ENCODE results near the gene SAP30BP. TPM values are rescaled to one million over a fixed set of nuclear protein-coding genes. Genes with fewer than 3 reads are reported as not detected.

Gene SAP30BP
- total RNA-seq, 1 experiment from 2014 or later: 89.7 TPM

GRCh38 chr17:75626496-75627038 lies 40.6 kb upstream of the SAP30BP start:
- WGBS (ENCODE audit: extremely low coverage, insufficient read length, low lambda C conversion rate): no CpG with 5 or more reads among the region's 11 CpGs
- Mint-ChIP-seq H3K36me3 (ENCODE audit: insufficient read depth in 1 of 3, low read depth in 3 of 3) (peaks cover 0 to 15% (median 2%) of the 10 kb centered on the region in 3 experiments; a peak in 4 of 7 replicates), H3K4me3 (no peak overlapping the region), H3K27ac (no peak overlapping the region), H3K4me1 (no peaks in the 10 kb centered on the region), H3K27me3 (ENCODE audit: low read depth) (peaks cover 8% of the 10 kb centered on the region), H3K9me3 (no peaks in the 10 kb centered on the region)
- DNase-seq: no peak
- no peak overlapping the region for H2BK5ac ChIP-seq (ENCODE audit: insufficient read length, low read length)
- H3K18ac ChIP-seq (ENCODE audit: insufficient read length, low read depth, low read length): no peak overlapping the region
- H4K20me1 ChIP-seq (ENCODE audit: control insufficient read depth, insufficient read depth, insufficient read length): no peaks in the 10 kb centered on the region
- H3K23ac ChIP-seq (ENCODE audit: insufficient read length, low read depth, low read length): no peak overlapping the region
- no peak overlapping the region for H2AK5ac ChIP-seq (ENCODE audit: insufficient read length, low read length)
- H3K9ac ChIP-seq (ENCODE audit: extremely low read depth, insufficient read length, low read length): no peak overlapping the region
- no peak overlapping the region for H4K8ac ChIP-seq (replicated peaks; ENCODE audit: insufficient read length, low read depth, low read length)
- no peak overlapping the region for H3T11ph ChIP-seq (ENCODE audit: low read length)
- H3K27ac ChIP-seq (ENCODE audit: insufficient read length, low read depth, low read length): no peak overlapping the region
- no peak overlapping the region for H2BK15ac ChIP-seq (ENCODE audit: low read depth, low read length)
- no peaks in the 10 kb centered on the region for H3K9me3 ChIP-seq (ENCODE audit: control insufficient read depth, low read depth, low read length)
- no peak overlapping the region for H2BK120ac ChIP-seq (ENCODE audit: low read depth, low read length, poor library complexity, severe bottlenecking)
- H3K23me2 ChIP-seq (ENCODE audit: insufficient read length, low read depth, low read length, poor library complexity, severe bottlenecking): no peaks in the 10 kb centered on the region
- H3K79me2 ChIP-seq (ENCODE audit: insufficient read depth, low read length): no peaks in the 10 kb centered on the region
- no peak overlapping the region for H3K4ac ChIP-seq (ENCODE audit: low read depth, low read length)
- H3K4me2 ChIP-seq (ENCODE audit: insufficient read depth, insufficient read length, low read length): no peak overlapping the region
- H2BK12ac ChIP-seq (ENCODE audit: insufficient read length, low read depth, low read length): no peak overlapping the region
- H2BK20ac ChIP-seq (ENCODE audit: low read depth, low read length, poor library complexity, severe bottlenecking): no peak overlapping the region
- TF ChIP-seq, protein P1, sequence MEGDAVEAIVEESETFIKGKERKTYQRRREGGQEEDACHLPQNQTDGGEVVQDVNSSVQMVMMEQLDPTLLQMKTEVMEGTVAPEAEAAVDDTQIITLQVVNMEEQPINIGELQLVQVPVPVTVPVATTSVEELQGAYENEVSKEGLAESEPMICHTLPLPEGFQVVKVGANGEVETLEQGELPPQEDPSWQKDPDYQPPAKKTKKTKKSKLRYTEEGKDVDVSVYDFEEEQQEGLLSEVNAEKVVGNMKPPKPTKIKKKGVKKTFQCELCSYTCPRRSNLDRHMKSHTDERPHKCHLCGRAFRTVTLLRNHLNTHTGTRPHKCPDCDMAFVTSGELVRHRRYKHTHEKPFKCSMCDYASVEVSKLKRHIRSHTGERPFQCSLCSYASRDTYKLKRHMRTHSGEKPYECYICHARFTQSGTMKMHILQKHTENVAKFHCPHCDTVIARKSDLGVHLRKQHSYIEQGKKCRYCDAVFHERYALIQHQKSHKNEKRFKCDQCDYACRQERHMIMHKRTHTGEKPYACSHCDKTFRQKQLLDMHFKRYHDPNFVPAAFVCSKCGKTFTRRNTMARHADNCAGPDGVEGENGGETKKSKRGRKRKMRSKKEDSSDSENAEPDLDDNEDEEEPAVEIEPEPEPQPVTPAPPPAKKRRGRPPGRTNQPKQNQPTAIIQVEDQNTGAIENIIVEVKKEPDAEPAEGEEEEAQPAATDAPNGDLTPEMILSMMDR (conservative IDR thresholded peaks at IDR 0.05): no peak
- no peaks in the 10 kb centered on the region for H3K79me1 ChIP-seq (ENCODE audit: insufficient read depth, low read depth, low read length, poor library complexity, severe bottlenecking)
- H3K14ac ChIP-seq (ENCODE audit: insufficient read depth, low read length): no peak overlapping the region
- no peak overlapping the region for H3K56ac ChIP-seq (ENCODE audit: insufficient read length, low read depth, low read length)
- H4K91ac ChIP-seq (ENCODE audit: insufficient read length, low read depth, low read length): no peak overlapping the region
- H2AFZ ChIP-seq (ENCODE audit: low read length): no peak overlapping the region
- H3K4me1 ChIP-seq (ENCODE audit: insufficient read depth, low read length): no peaks in the 10 kb centered on the region
- no peak overlapping the region for H4K5ac ChIP-seq (ENCODE audit: insufficient read length, low read depth, low read length)
- no peaks in the 10 kb centered on the region; the same call in 1 of the 2 replicates for H3K27me3 ChIP-seq (ENCODE audit: insufficient read depth, low read length)

All from H9 (cell line).